Measurements from ENCODE around the gene NKX2-2. TPM values are rescaled to one million over a fixed set of nuclear protein-coding genes. Genes with fewer than 3 reads are reported as not detected.

NKX2-2 gene
- total RNA-seq, 1 donor from 2014 or later = not detected

GRCh38 chr20:21548390-21549035 is 34.6 kb upstream of the NKX2-2 start:
- Histone ChIP-seq H3K4me3 (ENCODE audit: low read length in 3 of 3) (no peak overlapping the region), H3K27me3 (ENCODE audit: control insufficient read depth in 3 of 3, insufficient read depth in 3 of 3, low read length in 3 of 3) (peaks cover 0 to 7% (median 0%) of the 10 kb centered on the region in 3 donors)

GRCh38 chr20:21546355-21546754 is 32.5 kb upstream of the NKX2-2 start:
- Histone ChIP-seq H3K4me3 (ENCODE audit: low read length in 3 of 3) (no peak overlapping the region), H3K27ac (ENCODE audit: low read depth, low read length) (no peak overlapping the region), H3K4me1 (ENCODE audit: control insufficient read depth in 3 of 3, insufficient read depth in 3 of 3, low read length in 3 of 3) (no peaks in the 10 kb centered on the region), H3K9ac (ENCODE audit: low read depth in 1 of 3, low read length in 3 of 3) (no peak overlapping the region), H3K27me3 (ENCODE audit: control insufficient read depth in 3 of 3, insufficient read depth in 3 of 3, low read length in 3 of 3) (peaks cover 0 to 5% (median 3%) of the 10 kb centered on the region in 3 donors), H3K36me3 (ENCODE audit: control insufficient read depth in 3 of 3, insufficient read depth in 3 of 3, low read length in 3 of 3) (no peaks in the 10 kb centered on the region), H3K9me3 (ENCODE audit: control insufficient read depth in 3 of 3, low read length in 3 of 3) (no peaks in the 10 kb centered on the region)

More at GRCh38 chr20:21548390-21549035, 34.6 kb upstream of the NKX2-2 start:
- no peak overlapping the region for H3K9ac ChIP-seq (ENCODE audit: low read depth in 1 of 3, low read length in 3 of 3)
- no peaks in the 10 kb centered on the region for H3K9me3 ChIP-seq (ENCODE audit: control insufficient read depth in 3 of 3, low read length in 3 of 3)
- no peak overlapping the region for H3K27ac ChIP-seq (ENCODE audit: low read depth, low read length)
- H3K4me1 ChIP-seq (ENCODE audit: control insufficient read depth in 3 of 3, insufficient read depth in 3 of 3, low read length in 3 of 3) = no peaks in the 10 kb centered on the region
- no peaks in the 10 kb centered on the region for H3K36me3 ChIP-seq (ENCODE audit: control insufficient read depth in 3 of 3, insufficient read depth in 3 of 3, low read length in 3 of 3)

- Histone ChIP-seq H3K9ac (ENCODE audit: low read depth in 1 of 3, low read length in 3 of 3) (no peak overlapping the region), H3K27me3 (ENCODE audit: control insufficient read depth in 3 of 3, insufficient read depth in 3 of 3, low read length in 3 of 3) (peaks cover 3 to 16% (median 10%) of the 10 kb centered on the region in 3 donors), H3K4me3 (ENCODE audit: low read length in 3 of 3) (no peak overlapping the region), H3K27ac (ENCODE audit: low read depth, low read length) (no peak overlapping the region), H3K36me3 (ENCODE audit: control insufficient read depth in 3 of 3, insufficient read depth in 3 of 3, low read length in 3 of 3) (no peaks in the 10 kb centered on the region), H3K4me1 (ENCODE audit: control insufficient read depth in 3 of 3, insufficient read depth in 3 of 3, low read length in 3 of 3) (no peaks in the 10 kb centered on the region), H3K9me3 (ENCODE audit: control insufficient read depth in 3 of 3, low read length in 3 of 3) (no peaks in the 10 kb centered on the region)
These were observed 25.6 kb upstream of the NKX2-2 start for GRCh38 chr20:21539512-21539911.

GRCh38 chr20:21534886-21535285 is 21.0 kb upstream of the NKX2-2 start:
- H3K4me1 ChIP-seq (ENCODE audit: control insufficient read depth in 3 of 3, insufficient read depth in 3 of 3, low read length in 3 of 3) = no peaks in the 10 kb centered on the region
- no peak overlapping the region for H3K9ac ChIP-seq (ENCODE audit: low read depth in 1 of 3, low read length in 3 of 3)
- no peak overlapping the region for H3K4me3 ChIP-seq (ENCODE audit: low read length in 3 of 3)
- H3K36me3 ChIP-seq (ENCODE audit: control insufficient read depth in 3 of 3, insufficient read depth in 3 of 3, low read length in 3 of 3) = no peaks in the 10 kb centered on the region
- H3K9me3 ChIP-seq (ENCODE audit: control insufficient read depth in 3 of 3, low read length in 3 of 3) = peaks cover 0 to 3% (median 0%) of the 10 kb centered on the region in 3 donors
- no peak overlapping the region for H3K27ac ChIP-seq (ENCODE audit: low read depth, low read length)
- H3K27me3 ChIP-seq (ENCODE audit: control insufficient read depth in 3 of 3, insufficient read depth in 3 of 3, low read length in 3 of 3) = peaks cover 12 to 13% (median 12%) of the 10 kb centered on the region in 3 donors

GRCh38 chr20:21534453-21534852 is 20.6 kb upstream of the NKX2-2 start:
- H3K9ac ChIP-seq (ENCODE audit: low read depth in 1 of 3, low read length in 3 of 3) = no peak overlapping the region
- H3K27me3 ChIP-seq (ENCODE audit: control insufficient read depth in 3 of 3, insufficient read depth in 3 of 3, low read length in 3 of 3) = peaks cover 12 to 16% (median 12%) of the 10 kb centered on the region in 3 donors
- no peaks in the 10 kb centered on the region for H3K36me3 ChIP-seq (ENCODE audit: control insufficient read depth in 3 of 3, insufficient read depth in 3 of 3, low read length in 3 of 3)
- H3K4me3 ChIP-seq (ENCODE audit: low read length in 3 of 3) = no peak overlapping the region
- H3K9me3 ChIP-seq (ENCODE audit: control insufficient read depth in 3 of 3, low read length in 3 of 3) = peaks cover 0 to 3% (median 0%) of the 10 kb centered on the region in 3 donors
- H3K4me1 ChIP-seq (ENCODE audit: control insufficient read depth in 3 of 3, insufficient read depth in 3 of 3, low read length in 3 of 3) = no peaks in the 10 kb centered on the region
- no peak overlapping the region for H3K27ac ChIP-seq (ENCODE audit: low read depth, low read length)

- no peak overlapping the region for H3K9ac ChIP-seq (ENCODE audit: low read depth in 1 of 3, low read length in 3 of 3)
- H3K4me3 ChIP-seq (ENCODE audit: low read length in 3 of 3) = no peak overlapping the region
- peaks cover 0 to 3% (median 0%) of the 10 kb centered on the region in 3 donors for H3K9me3 ChIP-seq (ENCODE audit: control insufficient read depth in 3 of 3, low read length in 3 of 3)
- H3K4me1 ChIP-seq (ENCODE audit: control insufficient read depth in 3 of 3, insufficient read depth in 3 of 3, low read length in 3 of 3) = no peaks in the 10 kb centered on the region
- no peaks in the 10 kb centered on the region for H3K36me3 ChIP-seq (ENCODE audit: control insufficient read depth in 3 of 3, insufficient read depth in 3 of 3, low read length in 3 of 3)
- peaks cover 29 to 33% (median 31%) of the 10 kb centered on the region in 3 donors for H3K27me3 ChIP-seq (ENCODE audit: control insufficient read depth in 3 of 3, insufficient read depth in 3 of 3, low read length in 3 of 3)
- no peak overlapping the region for H3K27ac ChIP-seq (ENCODE audit: low read depth, low read length)
These were observed 16.0 kb upstream of the NKX2-2 start for GRCh38 chr20:21529863-21530262.

- Histone ChIP-seq H3K4me1 (ENCODE audit: control insufficient read depth in 3 of 3, insufficient read depth in 3 of 3, low read length in 3 of 3) (no peaks in the 10 kb centered on the region), H3K27ac (ENCODE audit: low read depth, low read length) (no peak overlapping the region), H3K9me3 (ENCODE audit: control insufficient read depth in 3 of 3, low read length in 3 of 3) (peaks cover 0 to 3% (median 0%) of the 10 kb centered on the region in 3 donors), H3K9ac (ENCODE audit: low read depth in 1 of 3, low read length in 3 of 3) (no peak overlapping the region), H3K4me3 (ENCODE audit: low read length in 3 of 3) (no peak overlapping the region), H3K27me3 (ENCODE audit: control insufficient read depth in 3 of 3, insufficient read depth in 3 of 3, low read length in 3 of 3) (peaks cover 37 to 43% (median 41%) of the 10 kb centered on the region in 3 donors), H3K36me3 (ENCODE audit: control insufficient read depth in 3 of 3, insufficient read depth in 3 of 3, low read length in 3 of 3) (no peaks in the 10 kb centered on the region)
These were observed 15.0 kb upstream of the NKX2-2 start for GRCh38 chr20:21528870-21529269.

- Histone ChIP-seq H3K36me3 (ENCODE audit: control insufficient read depth in 3 of 3, insufficient read depth in 3 of 3, low read length in 3 of 3) (no peaks in the 10 kb centered on the region), H3K27ac (ENCODE audit: low read depth, low read length) (no peak overlapping the region), H3K4me3 (ENCODE audit: low read length in 3 of 3) (no peak overlapping the region), H3K9me3 (ENCODE audit: control insufficient read depth in 3 of 3, low read length in 3 of 3) (peaks cover 0 to 3% (median 0%) of the 10 kb centered on the region in 3 donors), H3K9ac (ENCODE audit: low read depth in 1 of 3, low read length in 3 of 3) (no peak overlapping the region), H3K4me1 (ENCODE audit: control insufficient read depth in 3 of 3, insufficient read depth in 3 of 3, low read length in 3 of 3) (peaks cover 4% of the 10 kb centered on the region in 3 donors), H3K27me3 (ENCODE audit: control insufficient read depth in 3 of 3, insufficient read depth in 3 of 3, low read length in 3 of 3) (peaks cover 43 to 52% (median 48%) of the 10 kb centered on the region in 3 donors)
These were observed 14.0 kb upstream of the NKX2-2 start for GRCh38 chr20:21527908-21528307.

- H3K9me3 ChIP-seq (ENCODE audit: control insufficient read depth in 3 of 3, low read length in 3 of 3) = no peaks in the 10 kb centered on the region
- no peak overlapping the region for H3K4me3 ChIP-seq (ENCODE audit: low read length in 3 of 3)
- H3K4me1 ChIP-seq (ENCODE audit: control insufficient read depth in 3 of 3, insufficient read depth in 3 of 3, low read length in 3 of 3) = peaks cover 8 to 12% (median 11%) of the 10 kb centered on the region in 3 donors
- no peaks in the 10 kb centered on the region for H3K36me3 ChIP-seq (ENCODE audit: control insufficient read depth in 3 of 3, insufficient read depth in 3 of 3, low read length in 3 of 3)
- no peak overlapping the region for H3K27ac ChIP-seq (ENCODE audit: low read depth, low read length)
- H3K27me3 ChIP-seq (ENCODE audit: control insufficient read depth in 3 of 3, insufficient read depth in 3 of 3, low read length in 3 of 3) = peaks cover 49 to 59% (median 55%) of the 10 kb centered on the region in 3 donors
- no peak overlapping the region for H3K9ac ChIP-seq (ENCODE audit: low read depth in 1 of 3, low read length in 3 of 3)
These were observed 12.9 kb upstream of the NKX2-2 start for GRCh38 chr20:21526776-21527175.

- peaks cover 76 to 84% (median 78%) of the 10 kb centered on the region in 3 donors for H3K27me3 ChIP-seq (ENCODE audit: control insufficient read depth in 3 of 3, insufficient read depth in 3 of 3, low read length in 3 of 3)
- H3K36me3 ChIP-seq (ENCODE audit: control insufficient read depth in 3 of 3, insufficient read depth in 3 of 3, low read length in 3 of 3) = no peaks in the 10 kb centered on the region
- H3K27ac ChIP-seq (ENCODE audit: low read depth, low read length) = no peak overlapping the region
- no peaks in the 10 kb centered on the region for H3K9me3 ChIP-seq (ENCODE audit: control insufficient read depth in 3 of 3, low read length in 3 of 3)
- H3K9ac ChIP-seq (ENCODE audit: low read depth in 1 of 3, low read length in 3 of 3) = no peak overlapping the region
- H3K4me1 ChIP-seq (ENCODE audit: control insufficient read depth in 3 of 3, insufficient read depth in 3 of 3, low read length in 3 of 3) = peaks cover 8 to 23% (median 14%) of the 10 kb centered on the region in 3 donors
- no peak overlapping the region for H3K4me3 ChIP-seq (ENCODE audit: low read length in 3 of 3)
These were observed 10.0 kb upstream of the NKX2-2 start for GRCh38 chr20:21523895-21524294.
